ENCODE measurements around the gene DGCR8.

Gene DGCR8

GRCh38 chr22:20111689-20112622 lies 31.9 kb downstream of the DGCR8 start:
- DNase-seq: no peak

- no peak for DNase-seq
These were observed 32.8 kb downstream of the DGCR8 start for GRCh38 chr22:20112623-20113511.

GRCh38 chr22:20113551-20114310 lies 33.7 kb downstream of the DGCR8 start:
- no peak for DNase-seq

GRCh38 chr22:20114506-20115475 lies 34.8 kb downstream of the DGCR8 start:
- no peak for DNase-seq

GRCh38 chr22:20115691-20116375 lies 35.8 kb downstream of the DGCR8 start, which contains the start of gene RANBP1:
RANBP1 (plus strand) TSS chr22:20116104; CDS start chr22:20116185, 81 bp downstream.
- no peak for DNase-seq

- no peak for DNase-seq
These were observed 36.4 kb downstream of the DGCR8 start for GRCh38 chr22:20116376-20116950.

- peak; percentile 97 for DNase-seq
These were observed 37.1 kb downstream of the DGCR8 start, which contains the start of gene TRMT2A for GRCh38 chr22:20116951-20117632. TRMT2A (minus strand) TSS chr22:20117226; CDS start chr22:20116906, 320 bp downstream.

- peak; percentile 44 for DNase-seq
These were observed 37.7 kb downstream of the DGCR8 start for GRCh38 chr22:20117633-20118299.

- peak; percentile 40 for DNase-seq
These were observed 38.4 kb downstream of the DGCR8 start for GRCh38 chr22:20118300-20119020.

GRCh38 chr22:20121856-20122415 lies 41.9 kb downstream of the DGCR8 start:
- DNase-seq: no peak

- DNase-seq: no peak
These were observed 43.5 kb downstream of the DGCR8 start for GRCh38 chr22:20123366-20124082.

- no peak for DNase-seq
These were observed 44.2 kb downstream of the DGCR8 start for GRCh38 chr22:20124083-20124787.

GRCh38 chr22:20125201-20126174 lies 45.4 kb downstream of the DGCR8 start:
- no peak for DNase-seq

GRCh38 chr22:20126284-20127029 lies 46.4 kb downstream of the DGCR8 start:
- DNase-seq: no peak
